Uterus (tissue), 2 donors: ENCODE measurements around the gene DIP2A.

Experiments
- POLR2A ChIP-seq, 2 donors: fragments of 450-650 bp; IDR thresholded peaks; one replicate each; pipeline ENCODE4 v1.6.1; 2016; ENCODE audit warnings: antibody characterized with exemption in 2 of 2, mild to moderate bottlenecking in 1 of 2, moderate library complexity in 1 of 2
- TF ChIP-seq, protein P1 (sequence below), 4 experiments: fragments of 200-600 bp in 2 of 4; fragments of 450-650 bp in 2 of 4; sonication (generic) in 2 of 4; IDR thresholded peaks; one replicate each; pipeline ENCODE4 v1.5.1; 2016 to 2019; ENCODE audit warnings: antibody characterized with exemption in 4 of 4, mild to moderate bottlenecking in 2 of 4, moderate library complexity in 1 of 4

DNA sequence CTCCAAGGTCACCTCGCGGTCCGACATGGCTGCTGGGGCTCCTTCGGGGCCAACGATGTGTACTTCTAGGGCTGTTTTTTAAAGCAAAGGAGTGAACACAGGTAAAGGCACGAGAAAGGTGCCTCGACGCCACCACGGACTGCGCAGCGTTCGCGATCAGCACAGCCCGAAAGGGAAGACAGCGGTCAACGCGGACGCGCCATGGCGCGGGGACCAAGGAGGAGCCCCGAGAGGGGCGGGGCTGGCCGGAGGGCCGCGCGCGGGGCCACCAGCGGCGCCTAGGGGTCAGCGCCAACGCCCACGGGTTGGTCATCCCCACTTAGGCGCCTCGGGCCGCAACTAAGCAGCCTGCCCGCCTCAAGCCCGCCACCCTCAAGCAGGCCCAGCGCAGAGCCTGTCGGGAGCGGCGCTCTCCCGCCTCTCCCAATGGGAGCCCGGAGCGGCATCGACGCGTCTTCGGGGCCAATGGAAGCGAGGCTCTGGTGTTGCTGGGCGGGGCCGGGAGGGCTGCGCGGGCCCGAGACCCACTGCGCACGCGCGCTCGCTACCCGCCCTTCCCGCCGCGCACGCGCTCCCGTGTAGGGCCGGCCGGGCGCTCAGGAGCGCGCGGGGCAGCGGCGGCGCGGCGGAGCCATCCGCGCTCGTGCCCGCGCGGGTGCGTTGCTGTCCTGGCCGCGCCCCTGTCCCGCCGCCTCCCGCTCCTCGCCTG lies at the start of gene DIP2A:
- TF ChIP-seq, protein P1, sequence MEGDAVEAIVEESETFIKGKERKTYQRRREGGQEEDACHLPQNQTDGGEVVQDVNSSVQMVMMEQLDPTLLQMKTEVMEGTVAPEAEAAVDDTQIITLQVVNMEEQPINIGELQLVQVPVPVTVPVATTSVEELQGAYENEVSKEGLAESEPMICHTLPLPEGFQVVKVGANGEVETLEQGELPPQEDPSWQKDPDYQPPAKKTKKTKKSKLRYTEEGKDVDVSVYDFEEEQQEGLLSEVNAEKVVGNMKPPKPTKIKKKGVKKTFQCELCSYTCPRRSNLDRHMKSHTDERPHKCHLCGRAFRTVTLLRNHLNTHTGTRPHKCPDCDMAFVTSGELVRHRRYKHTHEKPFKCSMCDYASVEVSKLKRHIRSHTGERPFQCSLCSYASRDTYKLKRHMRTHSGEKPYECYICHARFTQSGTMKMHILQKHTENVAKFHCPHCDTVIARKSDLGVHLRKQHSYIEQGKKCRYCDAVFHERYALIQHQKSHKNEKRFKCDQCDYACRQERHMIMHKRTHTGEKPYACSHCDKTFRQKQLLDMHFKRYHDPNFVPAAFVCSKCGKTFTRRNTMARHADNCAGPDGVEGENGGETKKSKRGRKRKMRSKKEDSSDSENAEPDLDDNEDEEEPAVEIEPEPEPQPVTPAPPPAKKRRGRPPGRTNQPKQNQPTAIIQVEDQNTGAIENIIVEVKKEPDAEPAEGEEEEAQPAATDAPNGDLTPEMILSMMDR (IDR thresholded peaks at IDR 0.05): no peak
- peak; percentile 79 to 87 for TF ChIP-seq POLR2A (IDR thresholded peaks at IDR 0.05)
